Measurements from ENCODE around the gene SLC6A12.
"Not testable (repeated sequence)": the region's sequence is repeated elsewhere in the genome, so short reads cannot be mapped to it uniquely, and the experiment has no call there.

Gene SLC6A12

DNA sequence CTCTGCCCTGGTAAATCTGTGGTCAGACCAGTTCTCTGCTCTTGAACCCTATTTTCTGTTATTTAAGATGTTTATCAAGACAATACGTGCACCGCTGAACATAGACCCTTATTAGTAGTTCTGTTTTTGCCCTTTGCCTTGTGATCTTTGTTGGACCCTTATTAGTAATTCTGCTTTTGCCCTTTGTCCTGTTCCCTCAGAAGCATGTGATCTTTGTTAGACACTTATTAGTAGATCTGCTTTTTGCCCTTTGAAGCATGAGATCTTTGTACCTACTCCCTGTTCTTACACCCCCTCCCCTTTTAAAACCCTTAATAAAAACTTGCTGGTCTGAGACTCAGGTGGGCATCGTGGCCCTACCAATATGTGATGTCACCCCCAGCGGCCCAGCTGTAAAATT is 22.0 kb upstream of the SLC6A12 start:
- not testable (repeated sequence) for DNase-seq (ENCODE audit: low read depth in 2 of 3, low spot score in 1 of 3)

DNA sequence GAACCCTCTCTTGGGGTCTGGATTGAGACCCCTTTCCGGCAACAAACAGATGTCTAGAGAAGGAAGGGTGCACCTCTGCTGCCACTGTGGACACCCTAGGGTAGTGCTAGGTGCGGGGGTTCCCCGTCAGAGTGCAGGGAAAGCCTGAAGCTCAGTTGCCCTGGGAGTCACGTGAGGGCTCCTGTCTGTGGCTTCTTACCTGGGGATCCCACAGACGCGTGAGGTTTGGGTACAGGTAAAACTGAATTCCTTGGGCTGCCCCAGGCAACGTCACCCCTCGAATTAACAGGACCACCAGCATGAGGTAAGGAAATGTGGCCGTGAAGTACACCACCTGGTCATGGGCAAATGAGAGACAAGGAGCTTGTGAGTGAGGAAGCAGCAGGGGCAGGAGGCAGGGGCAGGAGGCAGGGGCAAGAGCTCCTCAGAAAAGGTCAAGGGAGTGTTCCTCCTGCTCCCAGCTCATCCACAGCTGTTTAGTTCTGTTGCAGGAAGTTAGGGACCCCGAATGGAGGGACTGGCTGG is 21.0 kb upstream of the SLC6A12 start:
- DNase-seq (ENCODE audit: low read depth in 2 of 3, low spot score in 1 of 3), result no peak

- DNase-seq (ENCODE audit: low read depth in 2 of 3, low spot score in 1 of 3), result no peak
These were observed 20.1 kb upstream of the SLC6A12 start for GRCh38 chr12:234019-234418.

DNA sequence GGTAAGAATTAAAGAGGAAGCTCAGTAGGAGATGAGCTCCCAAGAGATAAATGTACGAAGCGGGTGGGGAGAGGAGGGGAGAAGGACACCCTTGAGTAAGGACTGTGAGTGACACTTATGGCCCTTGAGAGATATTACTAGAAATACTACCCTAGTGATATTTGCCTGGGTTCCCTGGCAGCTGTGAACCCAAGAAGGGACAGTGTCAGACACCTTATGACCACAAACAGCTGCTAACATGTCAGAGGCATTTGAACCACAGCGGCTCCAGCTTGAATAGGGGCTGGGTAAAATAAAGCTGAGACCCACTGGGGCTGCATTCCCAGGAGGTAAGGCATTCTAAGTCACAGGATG is 19.6 kb upstream of the SLC6A12 start:
- no peak for DNase-seq (ENCODE audit: low read depth in 2 of 3, low spot score in 1 of 3)

DNA sequence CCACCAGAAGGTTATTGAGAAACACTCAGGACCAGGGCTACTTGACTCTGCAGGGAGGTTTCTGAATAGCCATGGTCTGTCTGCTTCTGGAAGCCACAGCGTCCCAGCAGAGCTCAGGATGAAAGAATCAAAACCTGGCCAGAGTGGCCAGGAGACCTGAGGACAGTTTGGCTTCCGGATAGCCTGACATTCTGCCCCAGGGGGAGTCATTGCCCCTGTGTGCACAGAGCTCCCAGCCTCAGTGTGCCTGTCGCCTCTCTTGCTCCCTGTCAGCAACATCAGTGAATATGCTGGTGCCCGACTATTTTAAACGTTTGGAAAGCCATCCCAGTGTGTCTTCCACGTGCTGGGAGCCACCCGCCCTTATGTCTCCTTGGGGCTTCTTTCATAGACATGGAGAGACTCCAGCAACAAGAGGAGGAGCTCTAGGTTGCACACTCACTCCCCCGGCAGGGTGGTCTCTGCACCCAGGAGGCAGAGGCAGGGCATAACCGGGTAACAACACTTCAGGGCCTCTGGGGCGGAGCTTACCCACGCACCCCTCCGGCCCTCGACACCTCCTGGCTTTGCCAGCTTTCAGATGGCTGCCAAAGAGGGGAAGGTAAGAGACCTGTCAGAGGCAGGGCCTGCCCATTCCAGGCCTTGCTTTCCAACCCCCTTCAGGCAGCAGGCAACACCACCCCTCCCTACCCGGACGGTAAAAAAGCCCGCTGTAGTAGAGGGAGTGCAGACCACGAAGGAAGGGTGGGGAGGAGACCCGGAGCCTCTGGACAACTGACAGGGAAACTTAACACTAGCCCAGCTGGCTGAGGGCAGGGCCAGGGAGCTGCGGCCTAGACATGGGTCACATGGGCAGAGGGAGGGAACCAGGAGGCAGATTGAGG is 19.0 kb upstream of the SLC6A12 start:
- DNase-seq (ENCODE audit: low read depth in 2 of 3, low spot score in 1 of 3), result no peak

DNA sequence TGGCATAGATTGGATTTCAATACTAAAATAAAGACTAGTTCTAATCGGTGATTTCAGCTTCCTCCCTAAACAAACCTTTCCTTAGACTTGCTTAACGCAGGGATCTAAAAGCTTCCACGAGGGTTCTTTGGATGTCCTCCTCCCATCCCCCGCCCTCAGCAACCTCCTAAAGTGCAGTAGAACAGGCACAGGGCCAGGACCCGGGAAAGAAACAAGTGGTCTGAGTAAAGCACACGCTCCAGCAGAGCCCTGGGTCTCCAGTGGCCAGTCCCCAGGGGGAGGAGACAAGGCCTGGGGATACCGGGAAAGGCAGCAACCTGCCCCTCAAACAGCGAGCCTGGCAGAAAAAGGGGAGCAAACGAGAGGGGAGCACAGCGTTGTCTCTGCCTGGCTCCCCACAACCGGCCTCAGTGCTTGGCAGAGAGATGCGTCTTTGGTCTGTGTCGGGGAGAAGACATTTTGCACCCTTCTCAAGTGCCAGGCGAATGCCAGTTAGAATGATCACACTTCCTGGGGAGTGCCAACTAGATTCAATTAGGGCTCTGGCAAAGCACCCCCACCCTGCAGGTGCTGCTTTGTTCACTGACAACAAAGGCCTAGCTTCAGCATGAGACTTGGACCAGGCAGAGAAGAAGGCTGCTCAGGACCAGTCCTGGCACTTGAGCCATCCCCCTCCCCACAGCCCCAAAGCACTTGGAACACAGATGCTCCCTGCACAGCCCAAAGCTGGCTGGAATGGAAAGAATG is 17.1 kb upstream of the SLC6A12 start:
- DNase-seq (ENCODE audit: low read depth in 2 of 3, low spot score in 1 of 3), result no peak

DNA sequence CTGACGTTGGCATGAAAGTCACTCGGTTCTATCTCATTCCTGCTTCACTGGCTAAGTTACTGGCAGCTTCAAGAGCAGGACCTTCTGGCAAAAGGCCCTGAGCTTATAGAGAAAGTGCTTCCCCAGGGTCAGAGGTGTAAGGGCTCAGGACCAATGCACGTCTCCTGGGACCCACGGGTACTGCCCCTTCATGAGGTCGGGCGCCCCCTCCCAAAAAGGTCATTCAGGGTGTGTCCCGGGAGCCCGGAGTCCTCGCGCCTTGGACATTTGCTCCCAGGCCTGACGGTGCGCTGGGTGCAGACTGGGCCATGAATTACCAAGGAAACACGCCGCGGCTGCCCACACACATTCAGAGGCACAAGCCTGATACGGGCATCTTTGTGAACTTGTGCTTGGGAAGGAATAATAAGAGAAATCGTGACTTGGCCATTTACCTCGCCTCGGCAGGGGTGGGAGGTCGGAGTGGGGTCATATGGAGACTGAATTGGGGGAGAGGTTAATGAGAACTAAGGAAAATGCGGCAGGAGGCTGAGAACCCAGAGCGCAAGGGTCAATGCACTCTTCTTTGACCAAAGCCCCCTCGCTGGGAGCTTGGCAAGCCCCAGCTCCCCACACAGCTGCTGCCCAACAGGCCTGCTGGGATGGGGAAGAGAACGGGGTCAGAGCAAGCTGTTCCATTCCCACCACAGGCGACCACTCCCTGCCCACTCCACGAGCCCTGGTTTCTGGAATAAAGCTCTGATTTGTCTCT is 15.7 kb upstream of the SLC6A12 start:
- no peak for DNase-seq (ENCODE audit: low read depth in 2 of 3, low spot score in 1 of 3)

- no peak for DNase-seq (ENCODE audit: low read depth in 2 of 3, low spot score in 1 of 3)
These were observed 14.9 kb upstream of the SLC6A12 start for GRCh38 chr12:228846-229200.

DNA sequence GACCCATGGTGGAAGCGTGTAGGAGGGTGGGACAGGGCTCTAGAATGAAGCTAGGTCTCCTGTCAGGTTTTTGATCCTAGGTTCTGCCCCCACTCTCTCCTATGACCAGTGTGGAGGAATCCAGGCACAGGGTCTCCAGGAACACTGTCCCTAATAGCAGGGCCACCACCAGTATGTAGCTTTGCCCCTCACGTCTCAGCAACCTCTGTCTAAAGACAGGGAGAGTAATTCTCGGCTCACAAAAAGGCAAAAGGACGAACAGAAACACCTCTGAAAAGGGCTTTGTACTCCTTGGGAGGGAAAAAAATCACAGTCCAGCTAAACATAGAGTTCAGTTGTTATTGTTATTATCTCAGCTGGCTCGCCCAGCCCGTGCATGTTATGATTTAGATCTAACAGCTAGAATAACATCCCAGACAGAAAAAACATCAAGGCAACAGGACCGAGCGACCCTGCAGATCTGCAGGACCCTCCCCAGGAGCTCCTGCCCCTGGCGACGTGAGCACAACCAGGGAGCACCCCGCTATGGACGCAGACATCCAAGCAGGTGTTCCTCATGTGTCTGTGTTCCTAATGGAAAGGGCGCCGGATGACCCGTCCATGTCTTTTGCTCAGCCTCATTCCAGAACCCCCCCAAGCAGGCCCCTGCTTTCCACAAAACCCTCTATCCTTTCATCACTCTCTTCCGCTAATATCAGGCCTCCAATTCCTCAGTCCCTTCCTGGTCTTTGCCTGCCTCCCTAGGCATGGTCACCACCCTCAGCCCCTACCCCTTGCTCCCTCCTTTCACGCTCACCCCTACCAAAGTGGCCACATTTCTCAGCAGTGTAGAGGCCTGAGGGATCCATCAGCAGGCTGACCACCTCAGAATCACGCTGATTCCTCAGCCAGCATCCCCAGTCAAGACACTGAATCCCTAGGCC is 14.2 kb upstream of the SLC6A12 start:
- no peak for DNase-seq (ENCODE audit: low read depth in 2 of 3, low spot score in 1 of 3)

GRCh38 chr12:227286-227915 is 13.4 kb upstream of the SLC6A12 start:
- no peak for DNase-seq (ENCODE audit: low read depth in 2 of 3, low spot score in 1 of 3)

- DNase-seq (ENCODE audit: low read depth in 2 of 3, low spot score in 1 of 3), result no peak
These were observed 12.4 kb upstream of the SLC6A12 start for GRCh38 chr12:226401-226800.

- no peak for DNase-seq (ENCODE audit: low read depth in 2 of 3, low spot score in 1 of 3)
These were observed 11.1 kb upstream of the SLC6A12 start for GRCh38 chr12:225012-225411.

DNA sequence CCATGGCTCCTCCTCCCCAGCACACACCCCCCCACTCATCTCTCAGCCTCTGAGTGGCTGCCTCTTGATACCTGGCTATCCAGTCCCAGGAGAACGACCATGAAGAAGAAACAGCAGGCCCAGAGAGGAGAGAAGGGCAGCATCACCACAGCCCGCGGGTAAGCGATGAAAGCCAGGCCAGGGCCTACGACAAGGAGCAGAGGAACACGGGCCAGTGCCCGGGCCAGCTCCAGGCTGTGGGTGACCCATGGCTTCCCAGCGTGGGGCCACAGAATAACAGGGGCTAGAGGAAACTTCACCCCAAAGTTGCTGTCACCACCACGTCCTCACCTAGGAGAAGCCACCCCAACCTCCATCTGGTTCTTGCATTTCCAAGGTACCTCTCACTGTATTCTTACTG is 10.4 kb upstream of the SLC6A12 start:
- no peak for DNase-seq (ENCODE audit: low read depth in 2 of 3, low spot score in 1 of 3)

- no peak for DNase-seq (ENCODE audit: low read depth in 2 of 3, low spot score in 1 of 3)
These were observed 9.9 kb upstream of the SLC6A12 start for GRCh38 chr12:223841-224240.

DNA sequence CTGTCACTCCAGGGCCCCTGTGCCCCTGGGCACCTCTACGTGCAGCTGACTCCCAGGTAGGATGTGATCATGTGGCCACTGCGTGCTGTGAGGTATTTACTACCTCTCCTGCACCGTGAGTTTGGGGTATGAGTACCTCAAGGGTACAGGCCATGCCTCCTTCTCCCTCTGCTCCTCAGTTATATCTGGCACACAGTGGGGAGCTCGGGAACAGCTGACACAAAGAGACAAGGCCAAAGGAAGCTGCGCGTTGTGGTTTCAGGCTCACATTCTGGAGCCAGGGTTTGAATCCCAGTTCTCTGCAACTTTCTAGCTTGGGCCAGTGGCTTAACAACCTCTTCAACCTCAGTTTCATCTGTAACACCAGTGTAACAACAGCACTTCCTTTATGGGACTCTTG is 7.8 kb upstream of the SLC6A12 start:
- DNase-seq (ENCODE audit: low read depth in 2 of 3, low spot score in 1 of 3), result no peak

- no peak for DNase-seq (ENCODE audit: low read depth in 2 of 3, low spot score in 1 of 3)
These were observed 7.1 kb upstream of the SLC6A12 start for GRCh38 chr12:220946-221550.

DNA sequence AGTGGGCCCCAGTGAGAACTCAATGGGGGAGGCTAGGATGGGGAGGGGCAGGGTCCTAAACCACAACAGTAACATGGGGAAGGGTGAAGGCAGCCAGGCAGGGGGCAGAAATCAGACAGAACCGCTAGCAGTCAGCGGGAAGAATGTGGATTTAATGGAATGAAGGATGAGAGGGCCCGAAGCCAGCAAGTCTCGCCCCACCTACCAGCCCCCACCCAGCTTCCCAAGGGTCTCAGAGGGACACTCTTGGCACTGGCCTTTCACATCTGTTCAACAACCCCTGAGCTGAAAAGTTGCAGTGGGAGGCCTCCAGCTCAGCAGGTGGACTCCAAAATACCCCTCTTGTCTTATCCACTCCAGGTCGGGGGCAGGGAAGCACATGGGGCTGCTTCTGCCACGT is 6.5 kb upstream of the SLC6A12 start:
- no peak for DNase-seq (ENCODE audit: low read depth in 2 of 3, low spot score in 1 of 3)

GRCh38 chr12:219891-220352 is 6.0 kb upstream of the SLC6A12 start:
- peak; percentile 62 to 66 (median 65) for DNase-seq (ENCODE audit: low read depth in 2 of 3, low spot score in 1 of 3)

GRCh38 chr12:218728-219590 is 5.0 kb upstream of the SLC6A12 start:
- DNase-seq (ENCODE audit: low read depth in 2 of 3, low spot score in 1 of 3), result no peak
